IPS DF 4.7 (cell line): Measurements from ENCODE around the gene CCDC73.
A peak's percentile ranks its signal among the peaks of the same experiment; 100 is the strongest.
"Not testable (repeated sequence)": the region's sequence is repeated elsewhere in the genome, so short reads cannot be mapped to it uniquely, and the experiment has no call there.

ENCODE experiments used
- DNase-seq: peaks from one replicate; pipeline ENCODE4 v3.0.0-alpha.2; 2013; ENCODE audit warnings: low spot score; ENCODE audit errors: extremely low read depth

Gene CCDC73

DNA sequence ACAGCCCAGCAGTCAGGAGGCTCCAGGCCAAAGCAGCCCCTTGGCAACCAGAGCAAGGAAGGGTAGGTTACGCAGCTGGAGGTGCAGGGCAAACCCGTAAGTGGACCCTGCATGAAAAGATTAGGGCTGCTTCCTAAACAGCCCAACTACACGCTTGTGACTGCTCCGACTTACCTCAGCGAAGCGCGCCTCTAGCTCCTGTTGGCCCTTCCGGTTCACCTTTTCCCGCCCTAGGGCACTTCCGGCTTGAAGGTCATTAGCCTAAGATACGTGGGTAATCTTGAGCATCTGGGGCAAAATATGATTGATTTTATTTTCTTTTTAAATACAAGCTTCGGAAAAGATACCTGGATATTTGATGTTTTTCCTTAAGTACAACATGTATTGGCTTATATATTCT is at the start of gene CCDC73:
TSS of gene CCDC73 (minus strand) at position 224 of the 400 bp plus-strand sequence. CDS start 34,419 bp downstream, outside the sequence.
- no peak for DNase-seq

DNA sequence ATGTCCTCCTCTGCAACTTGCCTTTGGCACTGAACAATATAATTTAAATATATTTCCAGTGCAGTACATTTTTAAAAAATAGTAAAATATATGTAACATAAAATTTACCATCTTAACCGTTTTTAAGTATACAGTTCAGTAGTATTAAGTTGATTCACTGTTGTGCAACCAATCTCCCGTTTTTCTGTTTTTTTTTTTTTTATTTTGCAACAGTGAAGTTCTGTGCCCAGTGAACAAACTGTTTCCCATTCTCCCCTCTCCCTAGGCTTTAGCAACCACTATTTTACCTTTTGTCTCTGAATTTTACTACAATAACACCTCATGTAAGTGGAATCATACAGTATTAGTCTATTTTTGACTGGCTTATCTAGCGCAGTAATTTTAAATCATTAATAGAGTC is 49.1 kb upstream of the CCDC73 start:
- DNase-seq = no peak

DNA sequence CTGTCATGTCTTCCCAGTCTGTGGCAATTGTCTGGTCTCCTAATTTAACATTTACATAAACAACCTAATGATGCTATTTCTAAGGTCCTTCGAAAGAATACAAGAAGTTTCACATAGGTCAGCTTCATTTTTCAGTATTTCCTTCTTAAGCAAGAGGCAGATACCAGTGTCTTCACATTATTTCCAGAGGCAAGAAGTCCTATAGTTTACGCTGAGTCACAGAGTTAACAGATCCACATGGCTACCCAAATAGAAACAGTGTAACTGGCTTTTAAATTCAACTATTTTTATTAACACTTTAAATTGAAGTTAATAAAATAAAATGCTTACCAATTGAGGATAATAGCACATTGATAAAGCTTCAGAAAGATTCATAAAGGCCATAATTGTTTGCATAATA is 46.1 kb upstream of the CCDC73 start:
- no peak for DNase-seq

DNA sequence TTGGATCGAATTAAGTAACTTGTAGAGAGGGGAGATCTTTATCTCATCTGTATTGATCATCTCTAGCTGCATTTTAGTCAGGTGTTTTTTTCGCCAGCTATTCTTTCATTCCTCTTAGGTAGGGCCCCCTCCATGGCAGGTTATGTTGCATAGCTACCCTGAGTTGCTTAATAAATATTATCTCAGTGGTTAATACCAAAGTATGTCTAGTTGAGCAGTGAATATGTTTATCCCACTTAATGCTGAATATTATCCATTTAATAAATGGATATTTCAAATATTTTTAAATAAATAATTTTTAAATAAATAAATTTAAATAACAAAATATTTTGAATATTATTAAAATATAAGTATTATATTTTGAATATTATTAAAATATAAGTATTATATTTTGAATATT is 44.8 kb upstream of the CCDC73 start:
- no peak for DNase-seq

DNA sequence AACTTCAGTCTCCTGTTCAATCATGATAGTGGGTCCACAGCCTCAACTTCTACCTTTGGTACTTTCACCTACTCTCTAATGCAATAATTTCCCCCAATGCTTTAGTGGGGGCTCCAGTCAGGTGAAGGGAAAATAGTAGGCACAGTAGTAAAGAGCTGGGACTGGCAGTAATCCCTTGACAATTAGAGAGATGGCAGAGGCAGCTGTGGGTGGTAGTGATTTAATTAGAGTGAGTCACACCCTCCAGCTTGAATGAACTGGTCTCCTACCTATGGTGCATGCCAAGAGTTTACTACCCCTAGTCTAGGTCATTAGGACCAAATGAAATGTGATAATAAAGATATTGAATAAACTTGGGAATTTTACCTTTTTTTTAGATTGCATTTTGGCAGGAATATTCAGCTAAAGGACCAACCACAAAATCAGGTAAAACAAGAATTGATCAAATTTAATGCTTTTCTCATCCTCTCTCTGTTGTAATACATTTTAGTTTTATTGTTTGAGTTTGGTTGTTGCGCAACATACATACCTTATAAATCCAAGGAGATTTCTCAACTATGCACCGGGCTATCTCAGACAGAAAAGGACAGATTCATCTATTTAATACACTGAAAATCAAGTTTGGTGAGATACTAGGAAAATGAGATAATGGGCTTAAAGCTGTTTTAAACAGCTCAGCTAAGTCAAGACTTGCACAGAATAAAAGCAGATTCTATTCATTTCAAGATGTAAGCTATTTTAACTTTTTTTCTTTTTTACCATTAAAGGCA is 44.2 kb upstream of the CCDC73 start:
- DNase-seq = no peak

DNA sequence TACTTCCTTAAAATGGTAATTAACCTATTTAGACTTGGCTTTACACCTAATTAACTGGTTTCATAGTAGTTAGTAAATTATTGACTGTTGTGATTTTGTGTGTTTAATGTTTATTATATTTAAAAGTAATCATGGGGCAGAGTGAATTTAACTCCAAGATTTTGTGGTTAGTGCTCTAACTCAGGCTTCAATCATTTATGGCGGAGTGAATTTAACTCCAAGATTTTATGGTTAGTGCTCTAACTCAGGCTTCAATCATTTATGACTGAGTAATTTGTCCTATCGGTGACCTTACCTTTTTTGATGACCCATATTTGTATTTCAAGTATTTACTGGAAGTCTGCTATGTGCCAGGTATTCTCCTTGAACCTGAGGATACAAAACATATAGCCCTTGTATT is 42.5 kb upstream of the CCDC73 start:
- DNase-seq = no peak

DNA sequence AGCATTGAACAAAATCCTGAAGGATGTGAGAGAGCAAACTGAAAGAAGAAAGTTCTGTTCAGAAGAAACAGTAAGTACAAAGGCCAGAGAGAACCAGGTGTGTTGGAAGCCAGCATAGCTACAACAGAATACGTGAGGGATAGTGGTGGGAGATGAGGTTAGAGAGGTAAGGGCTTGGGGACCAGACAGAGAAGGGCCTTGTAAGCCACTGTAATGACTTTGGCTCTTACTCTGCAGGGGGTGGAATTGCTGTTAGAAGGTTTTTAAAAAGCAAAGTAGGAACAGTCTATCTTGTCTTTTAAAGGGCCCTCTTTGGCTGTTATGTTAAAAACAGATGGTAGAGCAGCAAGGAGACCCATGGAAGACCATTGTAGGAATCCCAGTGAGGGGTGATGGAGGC is 39.5 kb upstream of the CCDC73 start:
- DNase-seq = no peak

DNA sequence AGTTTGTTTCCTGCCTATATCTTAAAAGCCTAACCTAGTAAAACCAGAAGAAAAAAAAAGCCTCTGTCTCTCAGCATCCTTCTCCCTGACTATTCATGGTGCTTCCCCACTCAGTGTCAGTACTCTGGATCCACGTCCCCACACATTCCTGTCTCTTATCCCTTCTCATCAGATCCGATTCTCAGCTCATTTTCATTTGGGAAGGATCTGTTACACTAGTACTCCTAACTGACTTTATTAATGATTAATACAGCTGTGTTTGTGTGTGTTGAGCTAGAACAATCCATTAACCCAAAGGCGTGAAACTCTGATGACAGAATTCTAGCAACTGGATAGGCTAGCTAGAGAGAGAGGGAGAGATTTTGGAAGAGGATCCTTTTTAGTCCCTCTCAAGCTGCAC is 36.8 kb upstream of the CCDC73 start:
- DNase-seq = no peak

DNA sequence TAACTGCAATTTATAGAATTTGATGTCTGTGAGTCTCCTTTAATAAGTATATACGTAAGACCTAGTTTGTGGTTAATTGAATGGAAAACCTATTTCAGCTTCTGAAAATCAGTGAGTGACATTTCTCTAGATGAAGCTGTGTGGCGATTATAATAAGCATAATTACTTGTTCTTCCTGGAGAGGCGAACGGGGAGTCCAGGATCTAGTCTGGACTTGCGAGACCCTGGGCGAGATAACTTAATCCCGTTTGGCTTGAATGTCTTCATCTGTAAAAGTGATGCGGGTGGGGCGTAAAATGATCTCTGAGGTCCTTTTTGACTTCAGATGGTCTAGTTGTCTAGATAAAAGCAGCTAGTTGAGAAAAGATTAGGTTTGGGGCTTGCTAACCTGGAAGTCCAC is 36.3 kb upstream of the CCDC73 start:
- no peak for DNase-seq

DNA sequence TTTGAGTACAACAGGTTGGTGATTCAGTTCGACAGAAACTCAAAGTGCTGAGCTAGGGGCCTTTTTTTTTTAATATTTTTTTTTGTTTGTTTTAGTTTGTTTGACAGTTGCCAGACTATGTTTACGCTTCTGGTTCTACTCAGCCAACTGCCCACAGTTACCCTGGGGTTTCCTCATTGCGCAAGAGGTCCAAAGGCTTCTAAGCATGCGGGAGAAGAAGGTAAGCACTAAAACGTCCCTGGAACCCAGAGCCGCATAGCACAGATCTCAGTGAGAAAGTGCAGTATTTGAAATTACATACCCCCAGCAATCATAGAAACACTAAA is 35.9 kb upstream of the CCDC73 start:
- no peak for DNase-seq

DNA sequence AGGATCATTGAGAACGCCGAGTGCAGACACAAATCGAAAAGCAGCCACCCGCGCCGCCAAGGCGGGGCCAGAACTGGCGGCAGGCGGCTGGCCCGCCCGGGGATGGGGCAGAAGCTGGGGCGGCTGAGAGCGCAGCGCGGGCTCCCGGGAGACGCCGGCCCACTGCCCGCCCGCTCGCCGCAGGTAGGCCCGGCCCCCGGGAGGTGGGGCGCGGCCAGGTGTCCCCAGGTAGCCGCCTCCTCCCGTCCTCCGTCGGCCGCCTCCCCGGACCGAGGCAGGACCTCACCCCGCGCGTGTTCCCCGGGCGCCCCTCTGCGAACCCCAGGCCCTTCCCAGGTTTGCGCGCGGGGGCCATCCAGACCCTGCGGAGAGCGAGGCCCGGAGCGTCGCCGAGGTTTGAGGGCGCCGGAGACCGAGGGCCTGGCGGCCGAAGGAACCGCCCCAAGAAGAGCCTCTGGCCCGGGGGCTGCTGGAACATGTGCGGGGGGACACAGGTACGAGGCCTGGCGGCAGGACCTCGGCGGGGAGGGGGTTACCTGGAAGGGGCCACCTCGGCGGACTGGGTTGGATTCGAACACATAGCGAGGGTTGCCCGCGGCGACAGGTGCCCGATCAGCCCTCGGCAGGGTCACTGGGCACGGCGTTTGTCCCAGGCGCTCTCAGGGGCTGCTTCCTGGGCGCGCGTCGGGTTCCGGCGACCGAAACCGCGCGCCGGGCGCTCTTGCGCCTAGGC is 35.4 kb upstream of the CCDC73 start, which contains the start of gene PRRG4:
TSS of gene PRRG4 (plus strand) at position 248 of the 733 bp plus-strand sequence. CDS start 603 bp downstream, outside the sequence.
- DNase-seq = no peak

DNA sequence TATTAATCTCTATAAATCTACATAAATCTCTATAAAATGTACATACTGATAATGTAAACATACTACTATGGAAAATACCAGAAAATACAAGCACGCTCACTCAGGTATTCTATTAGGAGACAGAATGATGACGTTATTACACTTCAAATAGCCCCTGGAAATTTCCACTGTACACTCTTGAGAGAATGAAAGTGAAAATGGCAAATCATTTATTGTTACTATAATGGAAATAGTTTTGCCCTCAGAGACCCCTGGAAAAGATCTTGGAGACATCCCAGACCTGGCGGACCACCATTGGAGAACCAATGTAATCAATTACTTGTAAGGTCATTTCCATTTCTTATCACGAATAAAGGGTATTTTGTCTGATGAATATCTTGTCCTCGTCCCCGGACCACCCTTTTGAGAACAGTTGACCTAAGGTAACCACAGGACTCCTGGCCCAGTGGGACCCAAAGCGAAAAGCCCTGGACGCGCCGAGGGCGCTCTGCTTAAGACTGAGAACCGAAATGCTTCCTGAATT is 34.8 kb upstream of the CCDC73 start:
- DNase-seq = no peak

DNA sequence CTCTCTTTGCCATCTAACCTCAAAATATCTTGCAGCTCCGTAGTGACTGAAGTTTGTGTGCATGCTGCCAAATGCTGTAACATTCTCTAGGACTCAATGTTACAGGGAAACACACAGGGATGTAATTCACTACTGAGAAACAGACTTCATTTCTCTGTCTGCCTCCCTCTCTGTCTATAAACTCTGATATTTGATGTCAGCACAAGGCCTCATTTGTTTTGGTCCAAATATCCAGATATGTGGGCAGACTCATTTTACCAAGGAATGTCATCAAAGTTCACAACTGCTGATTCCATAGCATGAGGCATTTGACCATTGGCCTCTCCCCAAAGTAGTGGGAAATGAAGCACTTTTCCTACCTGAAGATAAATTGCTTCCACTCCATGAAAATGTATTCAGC is 32.8 kb upstream of the CCDC73 start:
- DNase-seq = no peak

DNA sequence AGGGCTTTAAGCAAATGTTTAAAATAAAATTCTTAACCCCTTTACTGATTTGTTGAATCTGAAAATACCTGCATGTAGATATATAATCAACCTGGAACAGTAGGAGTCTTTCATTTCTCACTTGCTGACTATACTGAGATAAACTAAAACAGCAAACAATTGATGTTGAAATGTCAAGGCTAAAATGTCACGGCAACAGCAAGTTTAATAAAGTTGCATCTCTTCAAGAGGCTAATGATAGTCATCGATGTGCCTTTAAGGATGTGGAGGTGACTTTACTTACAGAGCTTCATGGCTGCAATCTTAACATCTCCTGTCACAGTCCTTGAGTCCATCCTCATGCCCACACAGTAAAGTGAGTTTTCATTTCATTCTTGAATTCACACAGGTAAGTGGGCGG is 31.7 kb upstream of the CCDC73 start:
- no peak for DNase-seq

DNA sequence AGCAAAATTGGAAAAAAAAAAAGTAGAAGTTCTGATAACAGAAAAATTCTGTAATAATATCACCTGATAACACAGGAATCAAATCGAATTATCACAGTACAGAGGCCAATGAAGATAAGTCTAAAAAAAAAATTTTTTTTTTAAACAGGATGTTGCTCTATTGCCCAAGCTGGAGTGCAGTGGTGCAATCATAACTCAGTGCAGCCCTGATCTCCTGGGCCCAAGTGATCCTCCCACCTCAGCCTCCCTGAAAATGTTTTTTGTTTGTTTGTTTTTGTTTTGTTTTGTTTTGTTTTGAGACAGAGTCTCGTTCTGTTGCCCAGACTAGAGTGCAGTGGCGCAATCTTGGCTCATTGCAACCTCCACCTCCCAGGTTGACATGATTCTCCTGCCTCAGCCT is 29.2 kb upstream of the CCDC73 start:
- not testable (repeated sequence) for DNase-seq

DNA sequence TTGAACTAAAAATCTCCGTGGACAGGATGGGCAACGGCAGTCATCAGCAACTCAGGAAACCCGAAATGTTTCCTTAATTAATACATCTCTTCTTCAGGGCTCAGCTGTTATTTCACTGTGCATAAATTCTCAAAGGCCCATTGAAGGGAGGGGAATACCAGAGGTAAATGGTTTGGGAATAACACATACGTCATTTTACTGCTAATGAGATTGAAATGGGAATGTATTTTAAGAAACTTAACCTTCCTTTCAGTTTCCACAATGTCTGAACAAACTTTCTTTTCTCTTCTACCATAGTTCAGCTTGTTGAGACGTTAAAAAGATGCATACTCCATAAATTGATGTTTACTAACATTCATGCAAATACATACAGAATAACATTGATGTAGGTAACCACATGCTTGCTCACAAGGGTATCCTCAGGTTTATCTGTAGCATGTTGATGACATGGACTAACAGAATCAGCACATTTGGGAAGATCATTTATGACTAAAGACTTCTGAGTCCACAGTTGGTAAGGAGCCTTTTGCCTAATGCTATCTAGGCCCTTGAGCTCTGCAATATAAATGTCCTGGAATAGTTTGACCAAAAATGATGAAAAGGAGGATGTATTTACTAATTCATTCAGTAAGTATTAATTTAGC is 27.6 kb upstream of the CCDC73 start:
- DNase-seq = no peak

DNA sequence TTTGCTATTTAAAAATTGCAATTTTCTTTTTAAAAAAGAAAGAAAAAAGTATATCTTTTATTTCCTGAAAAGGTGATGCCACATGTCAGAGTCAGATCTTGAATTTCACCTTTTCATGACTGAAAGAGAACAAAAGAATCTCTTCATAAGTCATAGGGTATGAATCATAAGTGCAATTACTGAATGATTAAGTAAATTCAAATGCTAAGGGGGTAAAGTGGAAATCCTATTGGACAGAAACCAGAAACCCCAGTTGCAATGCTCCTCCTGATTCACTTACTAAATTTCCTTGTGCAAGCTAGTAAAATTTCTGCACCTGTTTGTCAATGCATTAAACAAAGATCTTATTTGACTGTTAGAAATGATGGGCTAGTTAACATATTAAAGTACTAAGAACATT is 27.1 kb upstream of the CCDC73 start:
- no peak for DNase-seq

DNA sequence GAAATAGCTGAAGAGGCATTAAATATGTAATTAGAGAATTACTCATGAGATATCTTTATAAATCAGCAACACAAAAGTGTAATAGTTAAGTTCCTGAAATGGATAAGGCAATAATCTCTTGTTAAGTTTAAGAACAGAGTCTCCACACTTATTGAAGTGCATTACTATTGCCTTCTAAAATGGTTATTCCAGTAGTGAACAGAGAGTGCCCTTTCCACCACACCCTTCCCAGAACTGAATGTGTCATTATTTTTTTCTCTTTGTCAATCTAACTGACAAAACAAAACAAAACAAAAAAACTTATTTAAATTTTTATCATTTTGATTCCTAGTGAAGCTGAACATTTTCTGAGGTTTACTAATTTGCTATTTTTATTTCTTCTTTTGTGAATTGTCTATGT is 26.0 kb upstream of the CCDC73 start:
- no peak for DNase-seq

DNA sequence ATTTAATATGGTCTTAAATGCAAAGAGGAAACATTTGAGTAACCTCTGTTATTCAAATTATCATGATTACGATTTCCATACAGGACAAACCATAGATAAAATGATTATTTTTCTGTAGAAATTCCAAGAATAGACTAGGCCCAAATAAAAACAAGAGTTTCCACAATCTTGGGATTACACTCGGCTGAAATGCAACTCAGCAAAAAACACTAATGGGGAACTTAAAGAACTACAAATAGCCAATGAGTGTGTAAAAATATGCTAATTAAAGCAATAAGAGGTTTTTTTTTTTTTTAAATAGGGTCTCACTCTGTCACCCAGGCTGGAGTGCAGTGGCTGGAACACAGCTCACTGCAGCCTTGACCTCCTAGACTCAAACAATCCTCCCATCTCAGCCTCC is 24.7 kb upstream of the CCDC73 start:
- DNase-seq = no peak

DNA sequence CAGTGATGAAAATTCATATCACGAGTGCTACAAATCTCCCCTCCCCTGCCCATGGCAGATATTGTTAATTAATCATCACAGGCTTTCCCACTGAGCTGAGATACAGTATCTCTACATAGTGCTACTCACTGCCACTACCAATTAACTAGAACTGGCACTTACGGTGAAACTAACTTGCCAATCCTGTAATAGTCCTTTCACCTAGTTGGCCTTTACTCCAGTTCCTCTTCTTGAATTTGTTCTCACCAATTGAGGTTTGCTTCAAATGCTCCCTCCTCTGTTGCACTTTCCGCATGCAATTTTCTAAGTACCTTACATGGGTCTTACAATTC is 23.4 kb upstream of the CCDC73 start:
- DNase-seq = no peak

DNA sequence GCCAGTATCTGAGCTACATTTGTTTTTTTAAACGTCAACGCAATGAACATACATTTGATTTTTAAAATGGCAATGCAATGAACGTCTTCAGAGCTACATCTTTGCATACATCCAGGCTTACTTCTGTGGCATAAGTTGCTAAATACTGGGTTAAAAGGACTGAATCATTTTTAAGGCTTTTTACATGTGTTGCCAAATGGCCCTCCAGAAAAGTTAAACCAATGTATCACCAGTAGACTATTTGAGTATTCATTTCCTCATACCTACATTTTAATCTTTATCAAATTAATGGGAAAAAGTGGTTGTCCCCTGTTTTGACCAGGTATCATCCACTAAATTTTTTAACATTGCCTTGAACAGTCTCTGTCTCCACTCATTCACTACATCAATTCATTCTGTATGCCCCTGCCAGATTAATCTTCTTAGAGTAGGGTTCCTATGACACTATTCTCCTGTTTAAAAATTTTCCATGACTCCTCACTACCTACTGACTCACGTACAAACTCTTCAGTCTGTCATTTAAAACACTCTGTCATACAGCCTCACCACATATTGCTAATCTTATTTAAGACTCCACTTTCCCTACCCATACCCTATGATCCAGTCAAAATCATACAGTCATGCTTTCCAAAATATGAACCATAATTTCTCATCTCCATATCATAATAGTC is 22.9 kb upstream of the CCDC73 start:
- DNase-seq = no peak

DNA sequence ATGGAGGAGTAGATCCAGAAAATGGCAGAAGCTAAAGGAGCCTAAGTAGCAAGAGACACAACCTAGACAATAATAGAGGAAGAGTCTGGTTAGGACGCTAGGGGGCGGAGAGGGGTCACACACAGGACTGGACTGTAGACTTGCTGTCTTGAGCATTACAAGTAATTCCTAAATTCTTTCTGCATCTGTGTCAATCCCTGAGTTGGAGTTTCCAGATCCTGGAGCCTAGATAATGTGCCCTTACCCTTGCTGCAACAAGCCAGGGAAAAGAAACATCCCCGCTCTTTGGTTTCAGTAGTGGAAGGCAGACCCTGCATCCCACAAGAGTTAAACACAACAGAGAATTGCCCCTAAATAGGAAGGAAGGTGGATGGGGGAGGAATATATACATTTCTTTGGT is 14.9 kb upstream of the CCDC73 start:
- peak; percentile 58 for DNase-seq
